SK-N-MC (cell line): Measurements from ENCODE around the gene PTPRG.

ENCODE experiments used
- DNase-seq: peaks from one replicate; pipeline ENCODE4 v3.0.0-alpha.2; 2011; ENCODE audit warnings: low read depth, low spot score
- H3K27ac ChIP-seq: fragments of 200-600 bp; sonication (generic); 2 replicates; pipeline ENCODE4 v1.5.1; 2016; ENCODE audit warnings: mixed run types
- H3K36me3 ChIP-seq: fragments of 200-600 bp; sonication (generic); 2 replicates; pipeline ENCODE4 v1.6.1; 2017; ENCODE audit warnings: antibody characterized with exemption, low read length, mixed read lengths; ENCODE audit not compliant: insufficient read depth
- H3K4me3 ChIP-seq: fragments of 200-600 bp; sonication (generic); 2 replicates; pipeline ENCODE4 v1.5.1; 2016
- H3K9ac ChIP-seq: fragments of 200-600 bp; sonication (generic); 2 replicates; pipeline ENCODE4 v1.8.0; 2017; ENCODE audit warnings: mixed run types, mixed read lengths; ENCODE audit not compliant: insufficient read length
- H3K9me3 ChIP-seq: fragments of 200-600 bp; sonication (generic); 2 replicates; pipeline ENCODE4 v1.6.1; 2017; ENCODE audit warnings: low read depth, mild to moderate bottlenecking, antibody characterized with exemption, low read length, moderate library complexity, mixed read lengths
- EZH2 ChIP-seq: fragments of 200-600 bp; sonication (generic); IDR thresholded peaks from one replicate; pipeline ENCODE4 v1.6.1; 2017; ENCODE audit warnings: antibody characterized with exemption
- FOXP2 ChIP-seq: optimal IDR thresholded peaks from 2 replicates; pipeline ENCODE3; 2011; ENCODE audit warnings: mild to moderate bottlenecking, moderate library complexity; ENCODE audit not compliant: insufficient read depth; ENCODE audit errors: extremely low read length, control extremely low read depth
- POLR2AphosphoS5 ChIP-seq: IDR thresholded peaks from 2 replicates; pipeline ENCODE4 v1.6.1; 2012; ENCODE audit warnings: mild to moderate bottlenecking, low read depth, low read length, borderline replicate concordance

Gene PTPRG

DNA sequence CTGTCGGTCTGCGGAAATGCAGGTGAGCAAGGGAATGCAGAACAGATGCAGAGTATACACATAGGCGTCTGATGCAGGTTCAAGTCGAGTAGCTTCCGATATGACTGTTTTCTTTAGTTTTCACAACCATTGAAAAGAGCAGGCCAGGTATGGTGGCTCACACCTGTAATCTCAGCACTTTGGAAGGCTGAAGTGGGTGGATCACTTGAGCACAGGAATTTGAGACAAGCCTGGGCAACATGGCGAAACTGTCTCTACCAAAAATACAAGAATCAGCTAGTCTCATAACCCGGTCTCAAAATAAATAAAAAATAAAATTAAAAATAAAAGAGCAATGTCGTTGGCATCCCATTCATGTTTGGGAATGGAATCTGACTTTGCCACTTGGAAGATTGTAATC lies 101.5 kb downstream of the PTPRG start:
- Histone ChIP-seq H3K9me3 (no peaks in the 10 kb centered on the region), H3K27ac (no peak overlapping the region), H3K9ac (no peak overlapping the region), H3K4me3 (no peak overlapping the region), H3K36me3 (no peaks in the 10 kb centered on the region)
- no peak for DNase-seq
- TF ChIP-seq FOXP2 (no peak), EZH2 (no peak), POLR2AphosphoS5 (no peak)

DNA sequence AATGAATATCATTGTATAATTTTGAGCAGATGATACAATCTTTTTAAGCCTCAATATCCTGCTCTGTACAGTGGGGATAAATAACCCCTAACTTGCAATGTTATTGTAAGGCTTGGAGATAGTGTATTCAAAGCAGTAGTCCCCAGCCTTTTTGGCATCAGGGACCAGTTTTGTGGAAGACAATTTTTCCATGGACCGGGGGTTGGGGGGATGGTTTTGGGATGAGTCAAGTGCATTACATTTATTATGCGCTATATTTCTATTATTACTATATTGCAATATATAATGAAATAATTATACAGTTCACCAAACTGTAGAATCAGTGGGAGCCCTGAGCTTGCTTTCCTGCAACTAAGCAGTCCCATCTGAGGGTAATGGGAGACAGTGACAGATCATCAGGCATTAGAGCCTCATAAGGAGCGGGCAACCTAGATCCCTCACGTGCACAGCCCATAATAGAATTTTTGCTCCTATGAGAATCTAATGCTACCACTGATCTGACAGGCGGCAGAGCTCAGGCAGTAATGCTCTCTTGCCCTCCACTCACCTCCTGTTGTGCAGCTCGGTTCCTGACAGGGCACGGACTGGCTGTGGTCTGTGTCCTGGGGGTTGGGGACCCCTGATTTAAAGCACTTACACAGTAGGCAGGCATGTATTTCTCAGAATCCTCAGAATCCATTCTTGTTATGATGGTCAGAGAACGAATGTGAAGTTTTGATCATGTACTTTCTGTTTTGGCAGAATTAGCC lies 102.2 kb downstream of the PTPRG start:
- Histone ChIP-seq H3K9me3 (no peaks in the 10 kb centered on the region), H3K27ac (peak overlapping the region; percentile 85), H3K36me3 (no peaks in the 10 kb centered on the region), H3K9ac (peak overlapping the region; percentile 37), H3K4me3 (peak overlapping the region; percentile 77)
- no peak for DNase-seq
- TF ChIP-seq POLR2AphosphoS5 (no peak), FOXP2 (no peak)

DNA sequence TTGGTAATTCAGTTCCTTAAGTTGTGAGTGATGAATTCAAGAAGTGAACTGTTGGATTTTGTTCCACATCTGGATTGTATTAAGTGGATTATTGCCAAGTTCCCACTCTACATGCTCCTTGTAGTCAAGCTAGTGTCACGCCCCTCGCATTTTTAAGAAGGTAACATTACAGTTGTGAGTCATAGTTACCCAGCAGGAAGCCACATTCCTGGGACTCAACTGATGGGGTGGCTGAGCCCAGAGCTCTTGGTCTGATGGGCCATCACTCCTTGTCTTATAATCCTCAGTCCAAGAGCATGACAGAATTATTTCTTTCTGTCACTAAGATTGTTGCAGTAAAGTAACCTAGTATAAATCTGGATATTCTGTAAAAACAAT lies 102.7 kb downstream of the PTPRG start:
- no peaks in the 10 kb centered on the region for H3K36me3 ChIP-seq
- peak overlapping the region; percentile 77 for H3K4me3 ChIP-seq
- H3K9me3 ChIP-seq = no peaks in the 10 kb centered on the region
- peak overlapping the region; percentile 37 for H3K9ac ChIP-seq
- DNase-seq = peak; percentile 92
- TF ChIP-seq POLR2AphosphoS5 (no peak), FOXP2 (peak; percentile 15), EZH2 (no peak)
- peak overlapping the region; percentile 85 for H3K27ac ChIP-seq

DNA sequence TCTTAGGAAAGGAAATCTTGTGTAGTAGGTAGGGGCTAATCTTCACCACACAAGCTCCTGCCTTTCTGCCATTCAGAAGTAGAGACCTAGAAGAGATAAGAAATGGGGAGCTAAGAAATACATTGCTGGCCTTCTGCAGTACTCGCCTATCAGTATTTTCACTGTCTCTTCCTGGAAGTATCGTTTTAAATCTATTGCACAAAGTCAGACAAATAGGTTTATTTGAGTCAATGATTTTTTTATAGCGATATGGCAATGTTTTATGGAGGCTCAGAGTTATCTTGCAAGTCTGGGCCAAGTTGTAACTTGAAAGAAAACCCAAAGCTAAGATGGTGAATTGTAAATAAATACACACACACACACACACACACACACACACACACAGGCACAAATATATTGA lies 103.8 kb downstream of the PTPRG start:
- Histone ChIP-seq H3K9me3 (no peaks in the 10 kb centered on the region), H3K9ac (no peak overlapping the region), H3K27ac (no peak overlapping the region), H3K4me3 (no peak overlapping the region), H3K36me3 (no peaks in the 10 kb centered on the region)
- TF ChIP-seq FOXP2 (no peak), POLR2AphosphoS5 (no peak), EZH2 (no peak)
- DNase-seq = no peak

DNA sequence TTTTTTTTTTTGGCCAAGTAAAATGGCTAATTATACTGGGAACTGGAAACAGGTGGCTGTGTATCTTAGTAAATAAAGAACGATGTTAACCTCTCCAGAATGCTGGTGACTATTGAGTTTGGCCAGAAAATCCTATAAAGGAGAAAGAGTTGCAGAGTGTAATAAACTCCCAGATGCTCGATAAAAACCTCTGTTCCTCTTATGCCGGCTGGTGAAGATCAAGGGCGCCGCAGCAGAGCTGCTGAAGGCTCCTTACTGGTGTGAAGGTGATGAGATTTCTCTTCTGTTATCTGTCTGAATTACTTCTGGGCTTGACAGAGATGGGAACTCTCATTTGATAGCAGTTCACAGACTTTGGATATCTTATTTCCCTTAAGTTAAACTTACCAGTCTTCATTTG lies 104.6 kb downstream of the PTPRG start:
- H3K27ac ChIP-seq = no peak overlapping the region
- no peak overlapping the region for H3K9ac ChIP-seq
- H3K9me3 ChIP-seq = no peaks in the 10 kb centered on the region
- H3K4me3 ChIP-seq = no peak overlapping the region
- no peak for DNase-seq
- TF ChIP-seq EZH2 (no peak), FOXP2 (no peak), POLR2AphosphoS5 (no peak)
- H3K36me3 ChIP-seq = no peaks in the 10 kb centered on the region

DNA sequence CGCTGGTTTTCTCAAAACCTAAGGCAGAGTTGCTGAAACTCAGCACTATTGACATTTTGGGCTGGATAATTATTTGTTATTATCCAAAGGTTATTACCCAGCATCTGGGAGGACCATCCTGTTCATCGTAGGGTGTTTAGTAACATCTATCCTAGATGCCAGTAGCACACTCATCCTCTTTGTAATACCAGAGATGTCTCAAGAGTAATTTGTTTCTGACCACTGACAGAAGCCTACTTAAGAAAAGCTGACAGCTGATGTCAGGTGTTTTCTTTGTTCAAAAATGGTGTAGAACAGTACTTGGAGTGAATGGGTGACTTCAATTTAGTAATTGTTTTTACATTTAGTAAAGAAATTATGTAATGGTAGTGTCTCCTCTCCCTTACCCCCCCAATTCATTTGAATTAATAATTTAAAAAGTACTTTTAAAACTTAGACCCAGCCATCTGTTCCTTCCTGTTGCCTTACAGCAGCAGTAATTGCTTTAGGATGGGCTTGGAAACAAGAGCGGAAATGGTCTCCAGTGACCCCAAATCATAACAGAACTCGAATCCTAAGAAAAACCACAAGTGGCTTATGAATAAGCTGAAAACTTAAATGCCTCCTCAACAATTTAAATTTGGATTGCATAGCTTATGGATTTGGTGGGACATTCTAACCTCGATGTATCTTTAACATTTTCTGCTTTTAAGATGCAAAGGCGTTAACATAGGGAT lies 105.4 kb downstream of the PTPRG start:
- Histone ChIP-seq H3K9ac (no peak overlapping the region), H3K27ac (no peak overlapping the region)

DNA sequence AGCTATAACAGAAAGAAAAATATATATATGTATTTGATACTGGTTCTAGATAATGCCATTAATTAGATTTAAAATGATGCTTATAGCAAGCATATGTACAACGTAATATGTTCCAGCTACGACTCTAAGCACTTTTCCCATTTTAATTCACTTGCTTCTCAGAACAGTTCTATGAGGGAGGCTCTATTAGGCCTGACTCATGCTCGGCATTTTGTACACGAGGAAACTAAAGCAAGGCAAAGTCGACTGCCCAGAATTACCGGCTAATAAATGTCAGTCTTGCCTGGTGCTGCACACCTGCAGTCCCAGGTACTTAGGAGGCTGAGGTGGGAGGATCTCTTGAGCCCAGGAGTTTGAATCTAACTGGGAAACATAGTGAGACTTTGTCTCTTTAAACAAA lies 106.0 kb downstream of the PTPRG start:
- no peak overlapping the region for H3K27ac ChIP-seq
- no peak overlapping the region for H3K9ac ChIP-seq
- DNase-seq = no peak
- TF ChIP-seq EZH2 (no peak), POLR2AphosphoS5 (no peak), FOXP2 (no peak)
- no peaks in the 10 kb centered on the region for H3K9me3 ChIP-seq
- no peaks in the 10 kb centered on the region for H3K36me3 ChIP-seq
- no peak overlapping the region for H3K4me3 ChIP-seq

More for the DNA sequence above, 105.4 kb downstream of the PTPRG start:
- no peak for DNase-seq
- TF ChIP-seq EZH2 (no peak), FOXP2 (no peak), POLR2AphosphoS5 (no peak)
- H3K4me3 ChIP-seq = no peak overlapping the region
- H3K9me3 ChIP-seq = no peaks in the 10 kb centered on the region
- no peaks in the 10 kb centered on the region for H3K36me3 ChIP-seq

DNA sequence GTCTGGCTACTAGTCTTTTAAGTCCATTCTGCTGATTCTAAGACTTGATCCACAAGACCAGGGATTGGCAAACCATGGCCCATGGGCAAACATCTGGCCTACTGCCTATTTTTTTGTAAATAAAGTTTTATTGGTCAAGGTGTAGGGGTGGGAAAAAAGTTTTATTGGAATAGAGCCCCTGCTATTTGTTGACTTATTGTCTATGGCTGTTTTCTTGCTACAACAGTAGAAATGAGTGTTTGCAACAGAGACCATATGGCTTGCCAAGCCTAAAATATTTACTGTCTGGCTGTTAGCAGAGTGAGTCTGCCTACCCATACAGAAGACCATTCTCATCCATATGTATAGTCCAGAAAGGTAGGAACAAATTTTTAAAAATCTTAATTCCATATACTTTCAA lies 106.4 kb downstream of the PTPRG start:
- Histone ChIP-seq H3K27ac (no peak overlapping the region), H3K36me3 (no peaks in the 10 kb centered on the region), H3K9ac (no peak overlapping the region), H3K4me3 (no peak overlapping the region), H3K9me3 (no peaks in the 10 kb centered on the region)
- no peak for DNase-seq
- TF ChIP-seq EZH2 = no peak

DNA sequence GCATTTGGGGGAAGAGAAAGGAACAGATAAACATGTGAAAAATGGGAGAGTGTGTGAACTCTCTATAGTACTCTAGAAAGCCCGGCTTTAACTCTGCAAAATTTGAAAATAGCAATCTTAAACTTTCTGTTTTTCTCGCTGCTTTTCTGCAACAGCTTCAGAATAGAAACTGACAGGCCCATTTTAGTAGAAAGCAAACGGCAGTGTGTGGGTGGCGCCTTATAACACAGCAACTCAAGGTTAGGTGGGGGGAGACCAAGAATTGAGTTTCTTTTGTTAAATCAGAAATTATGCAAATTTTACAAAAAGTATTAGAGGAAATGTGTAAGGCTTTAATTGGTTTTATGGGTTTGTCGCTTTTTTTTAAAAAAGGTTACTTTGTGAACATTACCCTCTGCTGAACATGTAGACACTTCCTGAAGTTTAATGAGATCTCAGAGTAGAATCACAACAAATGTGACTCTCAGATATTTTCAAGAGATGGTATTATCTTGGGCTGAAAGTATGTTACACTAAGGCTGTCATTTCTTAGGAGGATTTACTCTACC lies 107.0 kb downstream of the PTPRG start:
- Histone ChIP-seq H3K9ac (no peak overlapping the region), H3K36me3 (no peaks in the 10 kb centered on the region), H3K9me3 (no peaks in the 10 kb centered on the region), H3K4me3 (no peak overlapping the region), H3K27ac (no peak overlapping the region)
- DNase-seq = no peak
- TF ChIP-seq POLR2AphosphoS5 (no peak), FOXP2 (no peak), EZH2 (no peak)
